Kidney glomerular epithelial cell (primary cell): ENCODE measurements around the gene THUMPD1.
"Not testable (repeated sequence)": the region's sequence is repeated elsewhere in the genome, so short reads cannot be mapped to it uniquely, and the experiment has no call there.

Source experiments
- DNase-seq: peaks from one replicate; lab custom pipeline; 2025; lab: John Stamatoyannopoulos, UW

THUMPD1 gene

DNA sequence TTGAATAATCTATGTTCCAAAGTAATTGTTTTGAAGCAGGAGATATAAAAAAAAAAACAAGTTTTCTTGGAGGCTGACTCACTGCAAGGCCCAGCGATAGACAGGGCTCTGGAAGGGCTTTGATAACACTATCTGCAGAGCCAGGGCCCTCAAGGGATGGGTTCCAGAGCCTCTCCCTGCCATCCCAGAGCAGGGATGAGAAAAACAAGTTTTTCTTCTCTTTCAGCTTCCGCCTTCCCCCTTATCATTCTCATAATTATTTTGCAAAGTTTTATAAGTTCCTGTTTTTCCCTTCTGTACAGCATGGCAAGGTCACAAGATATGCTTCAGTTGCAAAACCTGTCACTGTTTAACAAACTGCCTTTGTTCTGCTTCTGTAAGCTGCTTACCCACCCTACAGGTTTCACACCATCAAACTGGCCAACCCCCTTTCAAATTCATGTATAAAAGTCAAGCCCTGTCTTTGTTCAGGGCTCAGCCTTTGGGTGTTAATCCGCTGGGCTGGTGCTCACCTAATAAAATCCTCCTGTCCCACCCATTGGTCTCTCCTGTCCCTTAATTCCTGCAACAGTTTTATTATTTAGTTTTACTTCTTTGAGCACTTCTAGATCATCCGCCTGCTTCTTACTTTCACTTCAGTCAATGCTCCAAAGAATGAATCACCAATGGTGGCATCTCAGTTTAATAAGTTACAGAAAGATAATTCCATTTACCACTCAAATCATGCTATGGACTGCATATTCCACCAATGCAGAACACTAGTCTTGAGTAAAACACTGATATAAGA is 5.6 kb upstream of the THUMPD1 start:
- no peak for DNase-seq

DNA sequence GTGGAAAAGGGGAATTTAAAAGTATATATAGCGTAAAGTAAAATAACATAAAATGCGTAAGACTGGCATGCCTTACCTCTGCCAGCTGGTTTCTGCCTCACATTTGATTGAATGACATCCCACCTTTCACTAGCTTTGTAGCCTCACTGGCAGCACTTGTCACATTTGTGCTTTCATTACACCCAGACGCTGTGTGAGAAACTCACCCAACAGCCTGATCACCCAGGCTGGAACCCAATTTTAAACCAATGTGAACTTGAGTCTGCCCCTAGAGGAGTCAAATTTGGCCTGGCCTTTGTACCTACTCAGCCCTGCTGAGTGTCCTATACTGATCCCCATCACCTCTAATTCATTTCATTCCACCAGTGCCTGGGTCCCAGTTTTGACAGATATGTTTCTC is 4.8 kb upstream of the THUMPD1 start:
- DNase-seq, result no peak

DNA sequence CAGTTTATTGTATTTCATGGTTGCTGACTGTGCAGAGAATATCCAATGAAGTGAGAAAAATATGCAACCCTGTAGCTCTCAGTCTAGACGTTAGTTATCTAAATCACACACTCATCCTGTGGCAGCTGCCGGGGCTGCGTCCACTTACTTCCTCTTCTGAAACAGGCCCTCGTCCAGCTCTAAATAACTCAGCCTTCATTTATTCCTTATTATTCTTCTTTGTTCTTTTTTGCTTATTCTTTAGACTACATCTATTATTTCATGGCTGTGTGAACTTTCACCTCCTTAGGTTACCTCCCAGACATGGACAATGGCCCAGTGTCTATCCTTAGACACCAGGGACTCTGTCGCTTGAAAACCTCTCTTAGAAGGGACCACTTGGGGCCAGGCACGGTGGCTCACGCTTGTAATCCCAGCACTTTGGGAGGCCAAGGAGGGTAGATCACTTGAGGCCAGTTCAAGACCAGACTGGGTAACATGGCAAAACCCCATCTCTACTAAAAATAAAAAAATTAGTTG is 3.4 kb upstream of the THUMPD1 start:
- DNase-seq, result no peak

DNA sequence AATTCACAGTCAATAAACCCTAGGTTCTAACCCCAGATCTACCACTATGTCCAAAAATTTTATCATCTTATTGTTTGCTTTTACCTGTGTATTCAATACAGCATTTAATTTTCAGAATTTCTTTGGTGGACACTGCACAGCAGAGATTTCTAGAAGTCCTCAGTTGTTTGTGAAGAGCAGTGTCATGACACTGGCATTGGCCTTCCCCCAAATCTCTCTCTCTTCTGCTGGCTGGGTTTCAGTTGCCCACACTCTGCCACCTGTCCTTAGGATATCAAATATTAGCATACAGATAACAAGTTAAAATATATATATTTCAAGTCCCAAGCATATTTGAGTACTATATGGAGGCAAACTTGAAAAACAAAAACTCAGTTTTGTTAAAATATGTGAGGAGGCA is 2.0 kb upstream of the THUMPD1 start:
- DNase-seq, result no peak

DNA sequence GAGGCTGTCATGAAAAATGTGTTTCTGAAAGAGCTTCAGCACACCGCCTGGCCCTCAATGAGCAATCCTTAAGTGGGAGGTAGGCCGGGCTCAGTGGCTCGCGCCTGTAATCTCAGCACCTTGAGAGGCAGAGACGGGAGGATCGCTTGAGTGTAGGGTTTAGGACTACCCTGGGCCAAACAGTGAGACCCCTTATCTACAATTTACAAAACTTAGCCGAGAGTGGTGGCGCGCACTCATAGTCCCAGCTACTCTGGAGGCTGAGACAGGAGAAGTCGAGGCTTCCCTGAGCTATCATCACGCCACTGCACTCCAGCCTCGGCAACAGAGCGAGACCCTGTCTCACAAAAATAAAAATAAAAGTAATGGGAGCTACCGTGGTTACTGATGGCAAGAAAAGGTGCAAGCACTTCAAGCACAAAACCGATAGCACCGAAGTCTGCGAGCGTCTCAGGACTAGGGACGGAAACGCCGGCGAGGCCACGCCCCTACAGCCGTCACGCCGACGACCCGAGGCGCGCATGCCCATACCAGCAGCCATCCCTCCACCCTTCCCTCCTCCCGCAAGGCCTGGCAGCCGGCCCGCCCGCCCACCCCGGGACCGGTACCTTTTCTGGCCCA is 607 bp downstream of the THUMPD1 start:
- peak; percentile 67 for DNase-seq

DNA sequence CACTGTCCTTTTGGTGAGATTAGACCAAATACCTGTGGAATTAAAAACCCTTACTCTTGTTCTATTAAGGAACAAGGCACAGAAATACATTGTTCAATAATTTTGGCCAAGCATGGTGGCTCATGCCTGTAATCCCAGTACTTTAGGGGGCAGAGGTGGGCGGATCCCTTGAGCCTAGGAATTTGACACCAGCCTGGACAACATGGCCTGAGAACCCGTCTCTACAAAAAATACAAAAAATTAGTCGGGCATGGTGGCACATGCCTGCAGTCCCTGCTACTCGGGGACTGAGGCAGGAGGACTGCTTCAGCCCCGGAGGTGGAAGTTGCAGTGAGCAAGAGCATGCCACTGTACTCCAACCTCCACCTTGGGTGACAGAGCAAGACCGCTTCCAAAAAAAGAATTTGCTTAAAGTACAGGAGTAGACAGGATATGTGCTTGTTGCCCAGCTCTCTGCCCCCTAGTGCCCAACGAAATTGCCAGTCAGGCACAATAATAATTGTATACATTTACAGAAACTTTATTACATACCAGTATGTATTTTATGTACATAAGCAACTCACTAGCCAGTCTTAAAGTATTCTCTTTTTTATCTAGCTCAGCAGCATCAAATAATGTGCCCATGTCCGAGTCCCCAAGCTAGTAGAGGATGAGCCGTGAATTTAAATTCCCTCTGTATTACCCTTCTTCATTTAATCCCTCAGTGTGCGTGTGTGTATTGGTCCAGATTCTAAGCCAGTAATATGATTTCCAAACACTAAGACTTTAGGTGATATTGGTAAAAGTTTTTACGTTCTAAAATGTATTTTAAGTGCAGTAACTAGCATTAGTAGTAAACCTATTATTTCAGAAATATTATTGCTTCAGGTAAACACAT is 1.4 kb downstream of the THUMPD1 start:
- DNase-seq, result peak; percentile 37

DNA sequence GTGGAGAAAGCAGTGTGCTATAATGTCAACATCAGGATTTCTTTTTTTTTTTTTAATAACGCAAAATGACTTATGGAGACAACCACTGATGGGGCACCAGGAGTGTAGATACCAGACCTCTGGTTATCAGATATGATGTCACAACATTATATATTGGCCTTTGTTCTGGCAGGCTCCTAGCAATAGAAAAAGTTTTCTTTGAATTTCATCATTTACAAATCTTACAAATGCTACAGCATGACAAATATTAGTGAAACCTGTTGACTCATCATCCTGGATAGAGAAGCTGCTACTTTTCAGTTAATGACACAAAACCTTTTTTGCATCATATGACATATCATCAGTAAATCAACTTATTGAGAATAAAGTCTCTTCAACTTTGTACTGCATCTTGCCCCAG is 6.1 kb downstream of the THUMPD1 start:
- DNase-seq, result no peak

DNA sequence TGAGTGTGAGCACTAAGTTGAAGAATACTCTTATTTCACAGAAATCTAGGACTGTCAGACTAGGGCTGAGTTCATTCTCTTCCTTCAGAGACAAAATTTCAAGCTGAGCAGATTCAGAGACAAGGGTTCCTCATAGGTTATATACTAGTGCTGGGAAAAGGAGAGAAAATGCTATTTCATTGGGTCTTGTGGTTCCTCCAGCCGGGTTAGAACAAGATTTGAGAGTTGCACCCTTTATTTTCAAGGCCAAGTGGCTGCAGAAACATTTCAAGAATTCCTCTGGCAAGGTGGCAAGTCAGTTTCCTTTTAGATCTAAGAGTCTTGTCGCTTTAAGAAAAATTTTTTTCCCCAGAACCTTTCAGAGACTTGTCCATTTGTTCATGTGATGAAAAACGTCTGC is 6.8 kb downstream of the THUMPD1 start:
- no peak for DNase-seq

DNA sequence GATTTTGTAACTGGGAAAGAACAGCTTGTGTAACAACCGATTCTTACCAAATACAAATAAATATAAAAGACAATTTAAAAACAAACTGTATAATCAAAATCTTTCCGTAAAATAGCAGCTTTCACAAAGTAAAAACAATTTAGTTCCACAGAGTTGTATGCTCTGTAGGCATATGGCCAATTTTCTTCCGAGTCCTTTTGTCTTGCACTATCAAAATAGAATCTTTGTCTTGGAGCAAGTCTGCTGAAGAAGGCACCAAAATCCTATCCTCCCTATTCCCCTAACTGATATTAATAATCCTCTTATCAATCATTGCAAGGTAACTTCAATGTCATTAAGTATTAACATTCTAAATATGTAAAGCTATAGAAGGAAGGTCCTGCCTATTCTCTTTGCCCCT is 7.6 kb downstream of the THUMPD1 start:
- DNase-seq, result no peak

DNA sequence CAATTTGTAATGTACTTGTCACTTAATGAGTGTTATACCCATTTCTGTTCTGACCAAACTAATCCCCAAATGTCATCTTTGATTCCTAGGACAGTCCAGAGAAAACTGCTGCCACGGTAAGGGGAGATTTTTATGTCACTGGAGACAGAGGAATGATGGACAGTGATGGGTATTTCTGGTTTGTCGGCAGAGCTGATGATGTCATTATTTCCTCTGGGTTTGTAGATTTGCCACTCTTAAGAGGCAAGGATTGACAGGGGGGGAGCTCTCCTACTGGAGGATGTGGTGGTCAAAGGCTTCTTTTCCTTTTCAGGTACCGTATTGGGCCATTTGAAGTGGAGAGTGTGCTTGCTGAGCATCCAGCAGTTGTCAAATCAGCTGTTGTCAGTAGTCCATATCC is 12.5 kb downstream of the THUMPD1 start:
- DNase-seq, result no peak

DNA sequence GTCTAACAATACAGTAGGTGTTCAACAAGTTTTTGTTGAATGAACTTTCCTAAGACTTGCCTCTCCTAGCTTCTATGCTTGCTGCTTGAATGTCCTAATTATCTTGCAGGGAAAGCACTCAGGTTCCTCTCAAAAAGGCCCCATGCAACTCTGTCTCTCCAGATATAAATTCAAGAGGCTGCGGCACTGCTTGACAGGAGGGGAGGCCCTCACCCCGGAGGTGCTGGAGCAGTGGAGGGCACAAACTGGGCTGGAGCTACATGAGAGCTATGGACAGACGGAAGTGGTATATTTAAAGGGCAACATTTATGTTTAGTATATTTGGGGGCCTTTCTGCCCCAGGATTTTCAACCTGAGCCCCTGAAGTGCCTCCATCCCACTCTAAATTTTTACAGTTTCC is 14.4 kb downstream of the THUMPD1 start:
- no peak for DNase-seq

DNA sequence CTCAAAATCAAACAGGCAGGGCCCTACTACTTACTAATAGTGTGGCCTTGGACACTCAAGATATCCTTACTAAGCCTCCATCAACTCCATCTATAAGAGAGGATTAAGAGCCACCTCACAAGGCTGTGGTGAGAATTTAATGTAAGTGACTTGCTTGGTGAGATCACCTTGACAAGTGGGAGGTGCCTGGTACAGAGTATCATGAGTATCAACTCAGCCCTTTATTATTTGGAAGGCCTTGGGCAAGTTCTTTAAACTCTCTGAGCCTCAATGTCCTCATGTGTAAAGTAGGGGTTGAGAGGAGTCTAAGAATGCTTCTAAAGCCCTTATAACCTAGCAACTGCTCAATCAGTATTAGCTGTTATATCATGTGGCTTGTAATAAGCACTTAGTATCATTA is 15.0 kb downstream of the THUMPD1 start:
- no peak for DNase-seq

DNA sequence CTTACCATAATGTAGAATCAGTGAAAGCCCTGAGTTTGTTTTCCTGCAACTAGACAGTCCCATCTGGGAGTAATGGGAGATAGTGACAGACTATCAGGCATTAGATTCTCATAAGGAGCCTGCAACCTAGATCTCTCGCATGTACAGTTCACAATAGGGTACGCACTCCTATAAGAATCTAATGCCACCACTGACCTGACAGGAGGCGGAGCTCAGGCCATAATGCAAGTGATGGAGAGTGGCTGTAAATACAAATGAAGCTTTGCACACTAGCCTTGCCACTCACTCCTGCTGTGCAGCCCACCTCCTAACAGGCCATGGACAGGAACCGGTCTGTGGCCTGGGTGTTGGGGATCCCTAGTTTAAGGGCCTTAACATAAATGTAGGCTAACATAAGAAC is 21.4 kb downstream of the THUMPD1 start:
- DNase-seq, result no peak

DNA sequence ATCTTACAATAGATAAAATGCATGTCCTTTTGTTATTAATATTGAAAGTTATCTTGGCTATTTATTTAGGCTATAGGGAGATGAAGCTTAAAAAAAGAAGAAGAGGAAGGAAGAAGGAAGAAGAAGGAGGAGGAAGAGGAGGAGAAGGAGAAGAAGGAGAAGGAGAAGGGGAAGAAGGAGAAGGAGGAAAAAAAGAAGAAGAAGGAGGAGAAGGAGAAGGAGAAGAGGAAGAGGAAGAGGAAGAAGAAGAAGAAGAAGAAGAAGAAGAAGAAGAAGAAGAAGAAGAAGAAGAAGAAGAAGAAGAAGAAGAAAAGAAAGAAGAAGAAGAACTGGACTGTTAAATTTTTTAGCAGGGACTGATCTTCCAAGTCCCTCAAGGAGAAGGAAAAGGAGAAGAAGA is 23.9 kb downstream of the THUMPD1 start:
- DNase-seq, result not testable (repeated sequence)

DNA sequence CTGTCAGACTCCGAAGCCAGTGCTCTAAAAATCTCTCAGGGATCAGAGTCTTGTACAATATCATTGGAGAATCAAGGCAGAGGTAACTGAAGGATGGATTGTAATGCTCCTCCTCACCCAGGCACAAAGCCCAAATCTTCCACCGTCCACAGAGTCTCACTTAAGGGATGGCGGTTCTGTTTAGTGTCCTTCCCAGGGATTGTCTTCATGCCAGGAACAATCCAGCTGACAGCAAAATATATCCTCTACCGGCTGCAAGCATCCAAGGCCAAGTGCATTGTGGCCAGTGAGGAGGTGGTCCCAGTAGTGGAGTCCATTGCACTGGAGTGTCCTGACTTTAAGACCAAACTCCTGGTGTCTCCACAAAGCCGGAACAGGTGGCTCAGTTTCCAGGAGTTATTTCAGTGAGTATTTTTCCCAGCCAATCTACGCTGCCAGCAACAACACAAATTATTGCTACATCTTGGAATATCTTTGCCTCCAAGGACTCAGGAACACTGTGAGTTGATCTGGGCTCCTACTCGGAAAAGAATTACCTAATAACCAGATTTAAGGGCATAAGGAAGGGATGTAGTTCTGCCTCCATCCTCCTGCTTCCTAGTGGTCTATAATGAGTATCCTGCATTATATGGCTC is 30.2 kb downstream of the THUMPD1 start:
- no peak for DNase-seq

DNA sequence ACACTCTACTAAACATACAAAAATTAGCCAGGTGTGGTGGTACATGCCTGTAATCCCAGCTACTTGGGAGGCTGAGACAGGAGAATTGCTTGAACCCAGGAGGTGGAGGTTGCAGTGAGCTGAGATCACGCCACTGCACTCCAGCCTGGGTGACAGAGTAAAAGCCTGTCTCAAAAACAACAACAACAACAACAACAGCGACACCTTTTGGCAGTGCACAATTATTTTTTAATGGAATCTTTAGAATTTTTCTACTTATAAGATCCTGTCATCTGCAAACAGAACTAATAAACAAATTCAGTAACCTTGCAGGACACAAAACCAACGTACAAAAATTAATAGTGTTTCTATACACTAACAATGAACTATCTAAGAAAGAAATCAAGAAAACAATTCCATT is 33.5 kb downstream of the THUMPD1 start:
- DNase-seq, result not testable (repeated sequence)

DNA sequence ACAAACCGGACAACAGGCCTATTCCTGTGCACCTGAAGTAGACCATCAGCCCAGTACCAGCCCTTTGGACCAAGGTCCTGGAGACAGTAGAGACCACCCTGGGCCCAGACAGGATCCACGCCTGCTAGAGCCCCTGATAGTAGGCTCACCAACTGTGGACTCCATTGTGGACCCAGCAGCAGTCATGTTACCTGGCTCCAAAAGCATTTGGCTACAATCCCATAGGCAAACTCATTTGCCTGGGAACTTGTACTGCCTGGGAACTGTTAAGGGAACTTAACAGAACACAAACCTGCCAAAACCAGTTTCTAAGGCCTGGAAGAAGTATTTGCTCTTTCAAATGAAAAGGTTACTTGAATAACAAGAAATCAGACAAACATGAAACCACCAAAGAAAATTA is 34.2 kb downstream of the THUMPD1 start:
- DNase-seq, result no peak

DNA sequence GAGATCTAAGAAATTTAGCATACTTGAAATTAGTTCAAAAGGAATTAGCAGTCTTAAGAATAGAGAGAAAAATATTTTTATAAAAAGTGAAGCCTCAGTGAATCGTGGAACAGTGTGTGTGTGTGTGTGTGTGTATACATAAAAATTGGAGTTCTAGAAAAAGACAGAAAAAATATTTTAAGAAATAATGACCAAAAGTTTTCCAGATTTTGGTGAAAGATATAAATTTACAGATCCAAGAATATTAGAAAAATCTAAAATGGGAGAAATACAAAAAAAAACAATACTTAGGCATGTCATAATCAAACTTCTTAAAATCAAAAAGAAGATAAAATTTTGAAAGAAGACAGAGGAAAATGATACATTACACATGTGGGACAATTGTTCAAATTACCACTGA is 35.6 kb downstream of the THUMPD1 start:
- DNase-seq, result not testable (repeated sequence)

DNA sequence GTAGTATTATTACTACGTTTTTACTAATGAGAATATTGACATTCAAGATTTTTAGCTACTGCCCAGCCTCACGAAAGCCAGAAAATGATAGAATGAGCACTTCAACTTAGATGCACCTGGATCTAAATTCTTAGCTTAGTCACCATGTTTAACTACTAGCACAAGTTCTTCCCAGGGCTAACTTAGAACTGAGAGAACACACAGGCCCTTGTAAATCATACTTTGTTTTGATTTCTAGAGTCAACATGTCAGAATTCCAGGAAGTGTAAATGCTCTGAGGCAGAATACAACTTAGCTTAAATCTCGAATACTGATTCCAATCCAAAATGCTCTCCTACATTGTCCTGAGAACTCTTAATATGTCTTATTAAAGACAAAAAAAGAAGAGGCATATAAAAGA is 37.3 kb downstream of the THUMPD1 start:
- peak; percentile 31 for DNase-seq

DNA sequence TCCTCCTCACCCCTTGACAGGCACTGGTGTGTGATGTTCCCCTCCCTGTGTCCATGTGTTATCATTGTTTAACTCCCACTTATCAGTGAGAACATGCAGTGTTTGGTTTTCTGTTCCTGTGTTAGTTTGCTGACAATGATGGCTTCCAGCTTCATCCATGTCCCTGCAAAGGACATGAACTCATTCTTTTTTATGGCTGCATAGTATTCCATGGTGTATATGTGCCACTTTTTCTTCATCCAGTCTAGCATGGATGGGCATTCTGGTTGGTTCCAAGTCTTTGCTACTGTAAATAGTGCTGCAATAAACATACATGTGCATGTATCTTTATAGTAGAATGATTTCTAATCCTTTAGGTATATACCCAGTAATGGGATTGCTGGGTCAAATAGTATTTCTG is 39.9 kb downstream of the THUMPD1 start:
- not testable (repeated sequence) for DNase-seq

DNA sequence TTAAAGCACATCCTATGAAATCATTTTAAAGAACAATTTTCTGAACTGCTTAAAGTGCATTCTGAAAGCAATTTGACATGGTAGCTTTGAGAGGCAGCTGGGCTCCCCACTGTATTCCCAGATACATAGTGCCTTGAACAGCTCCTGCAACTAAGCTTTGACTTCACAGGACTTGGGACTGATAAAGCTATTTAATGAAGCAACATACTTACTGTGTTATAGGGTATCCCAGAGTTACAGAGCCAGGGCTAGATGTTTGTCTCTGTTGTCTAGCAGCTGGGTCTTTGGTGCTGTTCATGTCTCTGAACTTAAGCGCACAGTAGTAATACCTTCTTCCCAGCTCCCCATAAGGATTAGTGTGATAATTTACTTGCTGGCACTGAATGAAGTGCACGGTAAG is 45.0 kb downstream of the THUMPD1 start:
- no peak for DNase-seq

DNA sequence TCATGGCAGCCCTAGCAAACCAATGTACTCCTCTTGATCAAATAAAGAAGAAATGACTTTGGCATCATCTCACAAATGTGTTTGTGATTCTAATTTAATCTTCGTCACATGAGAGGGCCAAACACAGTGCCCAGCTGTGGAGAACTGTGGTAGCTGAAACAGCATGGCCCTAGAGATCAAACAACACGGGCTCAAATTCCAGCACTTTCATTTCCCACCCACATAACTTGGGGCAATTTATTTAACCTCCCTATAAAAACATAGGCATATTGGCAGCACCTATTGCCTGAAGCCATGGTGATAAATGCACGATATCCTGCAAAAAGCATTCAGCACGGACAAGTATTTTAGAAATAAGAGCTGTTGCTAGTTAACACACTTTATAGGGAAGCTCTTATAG is 46.6 kb downstream of the THUMPD1 start:
- DNase-seq, result no peak
